Stimulated activated CD8-positive, alpha-beta memory T cell treated with anti-CD3 and anti-CD28 coated beads, Interleukin-4, amount 100 ng/mL, for 4 hours (primary cell): ENCODE measurements around the gene SMIM3.
"Not testable (repeated sequence)": the region's sequence is repeated elsewhere in the genome, so short reads cannot be mapped to it uniquely, and the experiment has no call there.

ENCODE experiments used
- DNase-seq, 2 donors: peaks; one replicate each; pipeline ENCODE4 v3.0.0-alpha.2; 2020; ENCODE audit warnings: low read depth in 2 of 2, low spot score in 1 of 2

SMIM3 gene

GRCh38 chr5:150778517-150779396 lies at the start of gene SMIM3:
Gene SMIM3 (plus strand): TSS chr5:150778757. CDS start chr5:150795441, 16,684 bp downstream.
- peak in 1 of 2 donors; percentile 36 for DNase-seq

GRCh38 chr5:150729859-150730258 lies 48.7 kb upstream of the SMIM3 start:
- DNase-seq, result no peak

GRCh38 chr5:150731669-150732242 lies 46.8 kb upstream of the SMIM3 start:
- DNase-seq, result no peak

- no peak for DNase-seq
Observed at GRCh38 chr5:150734579-150735384, 43.8 kb upstream of the SMIM3 start.

GRCh38 chr5:150738862-150739261 lies 39.7 kb upstream of the SMIM3 start:
- no peak for DNase-seq

GRCh38 chr5:150740992-150741391 lies 37.6 kb upstream of the SMIM3 start:
- no peak for DNase-seq

- DNase-seq, result not testable (repeated sequence)
Observed at GRCh38 chr5:150742455-150743141, 36.0 kb upstream of the SMIM3 start.

GRCh38 chr5:150743142-150743488 lies 35.4 kb upstream of the SMIM3 start:
- DNase-seq, result not testable (repeated sequence)

- no peak for DNase-seq
Observed at GRCh38 chr5:150750469-150750868, 28.1 kb upstream of the SMIM3 start.

- DNase-seq, result no peak
Observed at GRCh38 chr5:150751096-150751891, 27.3 kb upstream of the SMIM3 start.

GRCh38 chr5:150753463-150753862 lies 25.1 kb upstream of the SMIM3 start:
- no peak for DNase-seq

- DNase-seq, result no peak
Observed at GRCh38 chr5:150753863-150754262, 24.7 kb upstream of the SMIM3 start.

- DNase-seq, result no peak
Observed at GRCh38 chr5:150757087-150757649, 21.4 kb upstream of the SMIM3 start.

- no peak for DNase-seq
Observed at GRCh38 chr5:150758203-150758530, 20.4 kb upstream of the SMIM3 start.

GRCh38 chr5:150758531-150759333 lies 19.8 kb upstream of the SMIM3 start, which contains the start of gene DCTN4:
Gene DCTN4 (minus strand): TSS chr5:150759017. CDS start chr5:150758993, 24 bp downstream.
- DNase-seq, result peak; percentile 84 to 88

GRCh38 chr5:150759334-150759583 lies 19.3 kb upstream of the SMIM3 start:
- no peak for DNase-seq

GRCh38 chr5:150762211-150762610 lies 16.3 kb upstream of the SMIM3 start:
- no peak for DNase-seq

GRCh38 chr5:150763023-150763769 lies 15.4 kb upstream of the SMIM3 start:
- no peak for DNase-seq

GRCh38 chr5:150764530-150764929 lies 14.0 kb upstream of the SMIM3 start:
- DNase-seq, result no peak
